ENCODE measurements around the gene ARNT2.

DNA sequence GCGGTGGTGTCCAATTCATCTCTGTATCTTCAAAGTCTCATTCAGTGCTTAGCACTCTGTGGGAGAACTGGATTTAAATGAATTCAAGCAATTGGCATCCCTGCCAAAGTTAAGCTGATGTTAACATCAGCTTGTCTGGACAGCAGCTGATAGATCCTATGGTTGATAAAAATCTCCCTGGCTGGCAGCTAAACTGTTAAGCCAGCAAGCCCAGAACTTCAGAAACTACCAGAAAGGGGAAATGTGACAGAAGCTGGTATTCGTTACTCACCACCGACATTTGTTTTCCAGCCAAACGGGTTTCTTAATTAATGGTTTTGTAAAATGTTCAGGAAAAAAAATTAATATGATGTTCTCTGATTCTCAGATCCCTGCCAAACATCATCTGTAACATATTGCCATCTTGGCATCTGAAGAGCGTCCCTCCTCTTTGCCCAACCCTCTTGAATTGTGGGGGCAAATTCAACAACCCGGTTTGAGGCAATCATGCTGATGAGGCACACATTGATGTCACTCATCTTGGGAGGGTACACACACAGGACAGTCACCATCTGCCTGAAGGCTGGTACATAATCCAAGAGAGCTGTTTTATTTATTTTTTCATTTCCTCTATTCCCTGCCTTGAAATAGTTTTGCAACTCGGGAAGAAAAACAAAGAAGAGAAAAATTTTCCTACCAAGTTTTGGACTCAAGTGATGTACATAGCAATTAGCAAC is 214.7 kb downstream of the ARNT2 start:
- TF ChIP-seq, protein P1, sequence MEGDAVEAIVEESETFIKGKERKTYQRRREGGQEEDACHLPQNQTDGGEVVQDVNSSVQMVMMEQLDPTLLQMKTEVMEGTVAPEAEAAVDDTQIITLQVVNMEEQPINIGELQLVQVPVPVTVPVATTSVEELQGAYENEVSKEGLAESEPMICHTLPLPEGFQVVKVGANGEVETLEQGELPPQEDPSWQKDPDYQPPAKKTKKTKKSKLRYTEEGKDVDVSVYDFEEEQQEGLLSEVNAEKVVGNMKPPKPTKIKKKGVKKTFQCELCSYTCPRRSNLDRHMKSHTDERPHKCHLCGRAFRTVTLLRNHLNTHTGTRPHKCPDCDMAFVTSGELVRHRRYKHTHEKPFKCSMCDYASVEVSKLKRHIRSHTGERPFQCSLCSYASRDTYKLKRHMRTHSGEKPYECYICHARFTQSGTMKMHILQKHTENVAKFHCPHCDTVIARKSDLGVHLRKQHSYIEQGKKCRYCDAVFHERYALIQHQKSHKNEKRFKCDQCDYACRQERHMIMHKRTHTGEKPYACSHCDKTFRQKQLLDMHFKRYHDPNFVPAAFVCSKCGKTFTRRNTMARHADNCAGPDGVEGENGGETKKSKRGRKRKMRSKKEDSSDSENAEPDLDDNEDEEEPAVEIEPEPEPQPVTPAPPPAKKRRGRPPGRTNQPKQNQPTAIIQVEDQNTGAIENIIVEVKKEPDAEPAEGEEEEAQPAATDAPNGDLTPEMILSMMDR (CRISPR knock-in tag; IDR thresholded peaks at IDR 0.05): no peak
- TF ChIP-seq ZFP36 (IDR thresholded peaks at IDR 0.05; ENCODE audit: borderline replicate concordance, low read depth, low read length, partially characterized antibody): no peak
- TF ChIP-seq GPN1 (CRISPR knock-in tag; IDR thresholded peaks at IDR 0.05; ENCODE audit: borderline replicate concordance): no peak
- TF ChIP-seq RARA (CRISPR knock-in tag; IDR thresholded peaks at IDR 0.05): no peak
- no peak for TF ChIP-seq KDM6A (CRISPR knock-in tag; IDR thresholded peaks at IDR 0.05; ENCODE audit: low read depth)
- TF ChIP-seq, protein P2, sequence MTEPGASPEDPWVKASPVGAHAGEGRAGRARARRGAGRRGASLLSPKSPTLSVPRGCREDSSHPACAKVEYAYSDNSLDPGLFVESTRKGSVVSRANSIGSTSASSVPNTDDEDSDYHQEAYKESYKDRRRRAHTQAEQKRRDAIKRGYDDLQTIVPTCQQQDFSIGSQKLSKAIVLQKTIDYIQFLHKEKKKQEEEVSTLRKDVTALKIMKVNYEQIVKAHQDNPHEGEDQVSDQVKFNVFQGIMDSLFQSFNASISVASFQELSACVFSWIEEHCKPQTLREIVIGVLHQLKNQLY (CRISPR knock-in tag; IDR thresholded peaks at IDR 0.05): no peak
- no peak for TF ChIP-seq ZNF740 (CRISPR knock-in tag; IDR thresholded peaks at IDR 0.05)
- no peak for TF ChIP-seq HOXA3 (CRISPR knock-in tag; IDR thresholded peaks at IDR 0.05)
- TF ChIP-seq CHCHD3 (CRISPR knock-in tag; IDR thresholded peaks at IDR 0.05): no peak
- no peak for TF ChIP-seq ELF3 (CRISPR knock-in tag; IDR thresholded peaks at IDR 0.05)
- TF ChIP-seq NR2F1 (CRISPR knock-in tag; IDR thresholded peaks at IDR 0.05): no peak
- no peak for TF ChIP-seq SETDB1 (CRISPR knock-in tag; IDR thresholded peaks at IDR 0.05; ENCODE audit: borderline replicate concordance)
- TF ChIP-seq POLR2AphosphoS5 (IDR thresholded peaks at IDR 0.05; ENCODE audit: low read depth, low read length): no peak

All from HepG2 (cell line).